Measurements from ENCODE around the gene CEP131.

The CEP131 gene

GRCh38 chr17:81182596-81182995, 40.2 kb downstream of the CEP131 start:
- DNase-seq, result no peak

- no peak for DNase-seq
Measured at GRCh38 chr17:81181811-81182185, 41.0 kb downstream of the CEP131 start.

- no peak for DNase-seq
Measured at GRCh38 chr17:81180836-81181810, 41.6 kb downstream of the CEP131 start.

- no peak for DNase-seq
Measured at GRCh38 chr17:81179861-81180260, 42.9 kb downstream of the CEP131 start.

- no peak for DNase-seq
Measured at GRCh38 chr17:81179220-81179619, 43.5 kb downstream of the CEP131 start.

- DNase-seq, result no peak
Measured at GRCh38 chr17:81178136-81179091, 44.4 kb downstream of the CEP131 start.

GRCh38 chr17:81176666-81177065, 46.1 kb downstream of the CEP131 start:
- no peak for DNase-seq

- no peak for DNase-seq
Measured at GRCh38 chr17:81173762-81174155, 49.0 kb downstream of the CEP131 start.

- DNase-seq, result no peak
Measured at GRCh38 chr17:81173052-81173761, 49.6 kb downstream of the CEP131 start.

- DNase-seq, result no peak
Measured at GRCh38 chr17:81171941-81172340, 50.8 kb downstream of the CEP131 start.

- no peak for DNase-seq
Measured at GRCh38 chr17:81170727-81171494, 51.9 kb downstream of the CEP131 start.

GRCh38 chr17:81169870-81170309, 52.9 kb downstream of the CEP131 start:
- no peak for DNase-seq

- DNase-seq, result no peak
Measured at GRCh38 chr17:81167638-81168037, 55.1 kb downstream of the CEP131 start.

GRCh38 chr17:81167194-81167524, 55.6 kb downstream of the CEP131 start:
- DNase-seq, result no peak

- no peak for DNase-seq
Measured at GRCh38 chr17:81166033-81166492, 56.7 kb downstream of the CEP131 start, which contains the start of gene AATK. Gene AATK (minus strand): TSS chr17:81166221. CDS start chr17:81165992, 229 bp downstream.

- no peak for DNase-seq
Measured at GRCh38 chr17:81165246-81166032, 57.3 kb downstream of the CEP131 start, which contains the start of gene PVALEF. Gene PVALEF (plus strand): TSS chr17:81165507. CDS start chr17:81181227, 15,720 bp downstream.

- DNase-seq, result no peak
Measured at GRCh38 chr17:81164371-81165245, 58.2 kb downstream of the CEP131 start.

GRCh38 chr17:81163703-81164370, 58.9 kb downstream of the CEP131 start:
- DNase-seq, result no peak

- DNase-seq, result no peak
Measured at GRCh38 chr17:81163051-81163695, 59.6 kb downstream of the CEP131 start.
